Hematopoietic multipotent progenitor cell treated with erythropoietin and hydrocortisone succinate and interleukin-3 and kit ligand, for 4 days (in vitro differentiated cells): ENCODE measurements around the gene ISY1.
"Not testable (repeated sequence)": the region's sequence is repeated elsewhere in the genome, so short reads cannot be mapped to it uniquely, and the experiment has no call there.

ENCODE experiments used
- DNase-seq: peaks from one replicate; pipeline ENCODE4 v3.0.0-alpha.2; 2015

Gene ISY1

DNA sequence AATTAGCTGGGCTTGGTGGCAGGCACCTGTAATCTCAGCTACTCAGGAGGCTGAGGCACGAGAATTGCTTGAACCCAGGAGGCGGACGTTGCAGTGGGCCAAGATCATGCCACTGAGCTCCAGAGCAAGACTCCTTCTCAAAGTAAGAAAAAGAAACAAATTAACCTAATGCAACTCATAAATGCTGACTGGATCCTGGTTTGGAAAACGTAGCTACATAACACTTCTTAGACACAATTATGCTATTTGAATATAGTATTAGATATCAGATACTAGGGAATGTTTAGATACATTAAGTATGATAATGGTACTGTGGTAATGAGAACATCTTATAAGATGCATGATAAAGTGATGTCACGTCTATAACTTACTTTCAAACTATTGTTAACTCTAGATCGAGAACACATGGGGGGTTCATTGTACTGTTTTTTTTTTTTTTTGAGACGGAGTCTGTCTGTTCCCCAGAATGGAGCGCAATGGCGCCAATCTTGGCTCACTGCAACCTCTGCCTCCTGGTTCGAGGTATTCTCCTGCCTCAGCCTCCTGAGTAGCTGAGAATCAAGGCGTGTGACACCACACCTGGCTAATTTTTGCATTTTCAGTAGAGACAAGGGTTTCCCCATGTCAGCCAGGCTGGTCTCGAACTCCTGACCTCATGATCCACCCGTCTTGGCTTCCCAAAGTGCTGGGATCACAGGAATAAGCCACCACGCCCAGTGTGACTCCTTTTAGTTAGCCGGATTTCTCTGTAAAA, 5.9 kb upstream of the ISY1 start:
- no peak for DNase-seq

- not testable (repeated sequence) for DNase-seq
Measured at GRCh38 chr3:129165594-129165993, 4.7 kb upstream of the ISY1 start.

- DNase-seq: no peak
Measured at GRCh38 chr3:129164500-129164899, 3.6 kb upstream of the ISY1 start.

- peak; percentile 62 for DNase-seq
Measured at GRCh38 chr3:129162729-129163579, 2.1 kb upstream of the ISY1 start.

GRCh38 chr3:129161860-129162271, 1.0 kb upstream of the ISY1 start:
- peak; percentile 65 for DNase-seq

- DNase-seq: no peak
Measured at GRCh38 chr3:129144786-129145185, 16.1 kb downstream of the ISY1 start.

DNA sequence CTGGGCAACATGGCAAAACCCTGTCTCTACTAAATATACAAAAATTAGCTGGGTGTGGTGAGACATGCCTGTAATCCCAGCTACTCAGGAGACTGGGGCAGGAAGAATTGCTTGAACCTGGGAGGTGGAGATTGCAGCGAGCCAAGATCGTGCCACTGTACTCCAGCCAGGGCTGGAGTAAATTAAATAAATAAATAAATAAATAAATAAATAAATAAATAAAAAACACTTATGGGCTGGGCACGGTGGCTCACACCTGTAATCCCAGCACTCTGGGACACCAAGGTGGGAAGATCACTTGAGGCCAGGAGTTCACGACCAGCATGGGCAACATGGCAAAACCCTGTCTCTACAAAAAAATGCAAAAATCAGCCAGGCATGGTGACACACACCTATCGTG, 19.9 kb downstream of the ISY1 start:
- not testable (repeated sequence) for DNase-seq

DNA sequence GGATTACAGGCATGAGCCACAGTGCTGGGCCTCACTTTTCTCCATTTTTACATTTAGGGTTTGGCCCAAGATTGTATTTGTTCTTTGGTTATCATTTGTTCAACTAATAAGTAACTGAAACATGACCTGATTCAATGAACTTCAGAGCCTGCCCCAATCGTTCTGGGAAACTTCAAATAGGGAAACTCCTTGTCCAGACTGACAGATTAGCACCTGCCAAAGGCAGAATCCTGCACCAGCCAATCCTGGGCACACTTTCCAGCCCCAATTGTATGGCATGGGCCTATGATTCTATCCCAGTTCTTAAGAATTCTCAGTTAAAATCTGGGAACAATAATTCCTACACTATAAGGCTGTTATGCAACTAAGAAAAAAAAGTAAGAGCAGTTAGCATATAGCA, 21.0 kb downstream of the ISY1 start:
- DNase-seq: no peak

DNA sequence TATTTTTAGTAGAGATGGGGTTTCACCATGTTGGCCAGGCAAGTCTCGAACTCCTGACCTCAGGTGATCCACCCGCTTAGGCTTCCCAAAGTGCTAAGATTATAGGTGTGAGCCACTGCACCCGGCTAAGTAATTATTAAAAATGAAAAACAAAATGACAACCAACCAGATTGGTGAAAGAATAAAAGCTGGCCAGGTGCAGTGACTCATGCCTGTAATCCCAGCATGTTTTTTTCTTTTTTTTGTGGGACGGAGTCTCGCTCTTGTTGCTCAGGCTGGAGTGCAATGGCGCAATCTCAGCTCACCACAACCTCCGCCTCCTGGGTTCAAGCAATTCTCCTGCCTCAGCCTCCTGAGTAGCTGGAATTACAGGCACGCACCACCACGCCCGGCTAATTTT, 24.6 kb downstream of the ISY1 start:
- not testable (repeated sequence) for DNase-seq

- no peak for DNase-seq
Measured at GRCh38 chr3:129132097-129132866, 28.6 kb downstream of the ISY1 start.

DNA sequence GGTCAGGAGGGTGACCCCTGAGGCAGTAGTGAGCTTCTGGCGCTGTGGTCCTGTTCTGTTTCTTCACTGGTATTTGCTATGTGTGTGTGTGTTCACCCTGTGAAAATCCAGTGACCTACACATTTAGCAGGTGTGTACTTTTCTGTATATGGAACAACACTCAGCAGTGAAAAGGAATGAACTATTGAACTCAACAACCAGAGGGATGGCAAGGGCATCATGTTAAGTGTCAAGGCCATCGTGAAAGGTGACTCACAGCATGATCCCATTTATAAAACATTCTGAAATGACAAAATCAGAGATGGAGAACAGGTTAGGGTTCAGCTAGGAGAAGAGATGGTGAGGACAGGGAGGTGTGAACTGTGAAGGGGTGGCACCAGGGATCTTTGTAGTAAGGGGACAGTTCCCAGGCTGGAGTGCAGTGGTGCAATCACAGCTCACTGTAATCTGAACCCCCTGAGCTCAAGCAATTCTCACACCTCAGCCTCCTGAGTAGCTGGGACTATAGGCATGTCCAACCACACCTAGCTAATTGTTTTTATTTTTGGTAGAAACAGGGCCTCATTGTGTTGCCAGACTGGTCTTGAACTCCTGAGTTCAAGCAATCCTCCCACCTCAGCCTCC, 29.3 kb downstream of the ISY1 start:
- DNase-seq: no peak

GRCh38 chr3:129130291-129130813, 30.5 kb downstream of the ISY1 start:
- DNase-seq: no peak

DNA sequence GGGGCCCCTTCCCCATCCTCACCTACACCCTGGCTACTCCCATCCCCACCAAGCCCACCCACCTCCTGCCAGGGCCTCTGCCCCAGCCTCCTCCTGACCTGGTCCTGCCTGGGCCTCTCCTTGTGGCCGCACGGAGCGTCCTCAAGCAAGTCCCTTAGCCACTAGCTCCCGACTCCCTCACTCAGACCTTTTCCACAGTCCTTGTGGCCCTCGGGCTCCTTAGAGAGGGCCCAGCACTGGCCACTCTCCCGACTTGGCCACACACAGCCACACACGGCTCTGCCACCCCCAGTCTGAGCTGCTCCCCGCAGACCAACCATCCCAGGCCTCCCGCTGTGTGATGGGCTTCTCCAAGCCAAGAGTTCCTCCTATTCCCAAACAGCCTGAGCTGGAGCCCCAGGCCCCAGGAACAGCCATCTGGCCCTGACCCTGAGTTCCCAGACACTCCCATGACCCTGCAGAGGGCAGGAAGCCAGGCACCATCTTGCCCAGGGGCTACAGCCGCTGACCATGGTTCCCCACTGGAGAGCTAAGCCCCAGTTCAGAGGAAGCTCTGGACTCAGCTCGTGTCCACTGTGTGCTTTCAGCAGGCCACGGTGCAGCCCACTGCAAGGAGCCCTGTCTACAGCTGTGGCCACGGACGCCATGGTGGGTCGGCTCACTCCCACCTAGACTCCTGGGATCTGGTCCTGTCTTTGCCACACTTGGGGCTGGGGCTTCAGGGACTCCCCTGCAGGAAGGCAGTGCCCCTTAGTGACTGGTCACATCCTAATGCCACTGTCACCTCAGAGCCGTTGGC, 32.3 kb downstream of the ISY1 start:
- no peak for DNase-seq

DNA sequence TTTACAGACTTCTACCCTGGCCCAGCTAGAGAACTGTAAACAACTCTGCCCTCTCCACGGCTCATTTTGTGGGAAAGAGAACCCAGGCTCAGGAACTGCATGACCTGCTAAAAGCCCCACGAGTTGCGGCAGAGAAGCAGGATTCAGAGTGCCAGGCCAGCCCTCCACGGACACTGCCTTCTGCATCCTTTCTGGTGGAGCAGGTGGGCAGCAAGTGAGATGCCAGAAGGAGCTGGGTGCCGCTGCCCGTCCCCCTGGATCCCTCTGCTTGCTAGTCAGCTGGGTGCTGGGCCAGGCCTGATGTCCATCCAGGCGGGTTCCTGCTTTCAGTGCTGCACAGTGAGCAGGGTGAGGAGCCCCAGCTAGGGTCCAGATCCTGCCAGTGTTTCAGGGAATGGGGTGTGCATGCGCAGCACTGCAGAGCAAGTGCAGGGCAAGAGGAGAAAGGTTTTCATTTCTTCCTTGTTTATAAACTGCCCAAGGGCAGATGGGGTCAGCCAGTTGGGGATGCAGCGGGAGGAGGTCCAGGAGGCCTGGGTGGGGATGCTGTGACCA, 34.1 kb downstream of the ISY1 start:
- no peak for DNase-seq

GRCh38 chr3:129123314-129124060, 37.4 kb downstream of the ISY1 start:
- DNase-seq: peak; percentile 77

- no peak for DNase-seq
Measured at GRCh38 chr3:129122412-129123011, 38.4 kb downstream of the ISY1 start.

- DNase-seq: peak; percentile 90
Measured at GRCh38 chr3:129121792-129122411, 39.0 kb downstream of the ISY1 start, which contains the start of gene RAB43. Gene RAB43 (minus strand): TSS chr3:129121804. CDS start chr3:129121489, 315 bp downstream.

DNA sequence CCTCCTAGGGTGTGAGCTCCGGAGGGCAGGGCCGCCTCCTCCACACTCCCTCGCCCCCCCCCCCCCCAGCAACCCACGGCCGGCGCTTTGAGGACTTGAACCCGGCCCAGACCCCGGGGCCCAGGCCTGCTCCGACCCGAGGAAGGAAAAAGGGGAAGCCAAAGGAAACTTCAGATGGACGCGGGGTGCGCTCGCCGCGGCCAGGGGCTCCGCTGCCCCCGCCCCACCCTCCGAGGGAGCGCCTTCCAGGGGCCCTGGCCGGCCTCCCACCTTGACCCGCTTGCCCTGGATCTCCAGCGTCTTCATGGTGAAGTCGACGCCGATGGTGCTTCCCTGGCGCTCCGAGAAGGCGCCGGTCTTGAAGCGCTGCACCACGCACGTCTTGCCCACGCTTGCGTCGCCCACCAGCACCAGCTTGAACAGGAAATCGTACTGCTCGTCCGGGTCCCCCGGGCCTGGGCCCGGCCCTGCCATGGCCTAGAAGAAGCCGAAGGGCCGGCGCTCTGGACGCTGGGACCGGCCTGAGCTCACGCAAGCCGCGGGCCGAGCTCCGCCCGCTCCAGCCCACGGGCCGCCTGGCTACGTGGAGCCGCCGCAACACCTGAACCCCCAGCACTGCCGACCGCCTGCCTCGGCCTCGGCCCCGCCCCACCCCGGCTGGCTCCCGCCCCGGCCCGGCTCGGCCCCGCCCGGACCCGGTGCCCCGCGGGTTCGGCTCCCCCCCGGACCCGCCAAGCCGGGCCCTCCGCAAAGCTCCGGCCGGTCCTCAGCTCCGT, 39.7 kb downstream of the ISY1 start:
- DNase-seq: peak; percentile 51
